GM19351 (cell line): ENCODE results near the gene VGLL2.

Source experiments
- ATAC-seq: cut with Tn5 transposase; IDR thresholded peaks from one replicate; pipeline ENCODE4 v1.9.1; 2021; ENCODE audit warnings: mild to moderate bottlenecking, moderate library complexity; ENCODE audit not compliant: unreplicated experiment

VGLL2 gene

GRCh38 chr6:117309611-117310010, 44.3 kb downstream of the VGLL2 start:
- ATAC-seq: no peak

DNA sequence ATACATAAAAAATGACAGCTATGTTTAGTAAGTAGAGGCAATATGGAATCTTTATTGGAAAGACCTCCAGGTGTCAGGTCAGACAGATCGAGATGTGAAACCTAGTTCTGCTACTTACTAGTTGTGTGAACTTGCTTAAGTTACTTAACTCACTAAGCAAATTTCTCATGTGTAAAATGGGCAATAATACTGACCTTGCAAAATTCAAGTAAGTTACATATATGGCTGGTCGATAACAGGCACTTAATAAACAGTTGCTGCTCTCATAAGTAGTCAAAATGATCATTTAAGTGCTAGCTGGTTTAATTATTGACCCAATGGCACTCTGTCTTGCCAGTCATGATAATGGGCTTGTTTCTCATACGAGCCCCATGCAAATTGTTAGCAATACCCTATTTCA, 46.0 kb downstream of the VGLL2 start:
- ATAC-seq: no peak

- no peak for ATAC-seq
Measured at GRCh38 chr6:117311726-117312125, 46.4 kb downstream of the VGLL2 start.

- ATAC-seq: no peak
Measured at GRCh38 chr6:117317261-117317660, 51.9 kb downstream of the VGLL2 start.
